ENCODE data around the gene SLC12A6. TPM values are rescaled to one million over a fixed set of nuclear protein-coding genes. Genes with fewer than 3 reads are reported as not detected.

Gene SLC12A6
- total and polyA plus RNA-seq, 2 of the 13 experiments (the other 11 are each of a cell fraction or from before 2014, with no cell fraction given): 15.2 to 30.1 TPM

DNA sequence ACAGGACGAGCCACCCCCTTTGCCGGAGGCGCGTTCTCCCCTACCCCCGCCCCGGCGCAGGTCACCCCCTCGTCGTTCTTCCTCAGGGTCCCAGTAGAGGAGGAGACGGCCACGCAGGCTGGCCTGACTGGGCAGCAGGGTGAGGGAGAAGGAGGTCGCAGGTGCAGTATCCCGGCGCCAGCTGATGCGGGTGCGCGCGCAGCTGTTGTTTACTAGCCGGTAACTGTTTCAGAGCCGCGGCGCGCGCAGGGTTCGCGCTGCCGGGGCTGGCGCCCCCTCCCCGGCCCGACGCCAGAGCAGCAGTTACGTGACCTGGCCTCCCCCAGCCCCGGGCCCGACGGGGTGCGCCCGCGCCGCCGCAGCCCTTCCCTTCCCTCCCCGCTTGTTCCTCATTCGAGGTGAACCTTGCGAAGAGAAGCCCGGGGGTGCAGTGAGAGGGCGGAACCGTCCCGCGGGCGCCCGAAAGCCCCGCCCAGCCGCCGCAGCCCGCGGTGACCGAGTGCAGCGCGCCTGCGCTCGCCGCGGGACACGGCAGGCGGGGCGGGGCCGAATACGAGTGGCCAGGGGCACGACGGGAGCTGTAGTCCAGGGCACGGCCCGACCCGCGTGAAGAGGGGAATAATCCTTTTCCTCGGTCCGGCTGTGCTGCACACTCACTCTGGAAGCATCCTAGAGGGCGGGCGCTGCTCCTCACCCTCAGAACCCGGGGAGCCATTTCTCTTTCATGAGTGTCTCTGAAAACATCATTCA, at the start of gene SLC12A6 (continued):
- TF ChIP-seq, protein P1, sequence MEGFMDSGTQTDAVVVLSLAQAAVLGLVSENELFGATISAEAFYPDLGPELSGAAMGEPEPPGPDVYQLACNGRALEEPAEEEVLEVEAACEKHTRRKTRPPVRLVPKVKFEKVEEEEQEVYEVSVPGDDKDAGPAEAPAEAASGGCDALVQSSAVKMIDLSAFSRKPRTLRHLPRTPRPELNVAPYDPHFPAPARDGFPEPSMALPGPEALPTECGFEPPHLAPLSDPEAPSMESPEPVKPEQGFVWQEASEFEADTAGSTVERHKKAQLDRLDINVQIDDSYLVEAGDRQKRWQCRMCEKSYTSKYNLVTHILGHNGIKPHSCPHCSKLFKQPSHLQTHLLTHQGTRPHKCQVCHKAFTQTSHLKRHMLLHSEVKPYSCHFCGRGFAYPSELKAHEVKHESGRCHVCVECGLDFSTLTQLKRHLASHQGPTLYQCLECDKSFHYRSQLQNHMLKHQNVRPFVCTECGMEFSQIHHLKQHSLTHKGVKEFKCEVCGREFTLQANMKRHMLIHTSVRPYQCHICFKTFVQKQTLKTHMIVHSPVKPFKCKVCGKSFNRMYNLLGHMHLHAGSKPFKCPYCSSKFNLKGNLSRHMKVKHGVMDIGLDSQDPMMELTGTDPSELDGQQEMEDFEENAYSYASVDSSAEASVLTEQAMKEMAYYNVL (CRISPR knock-in tag; IDR thresholded peaks at IDR 0.05; ENCODE audit: borderline replicate concordance): 0 out of 2 replicates have a peak, but pooled peaks have one; percentile 15
- TF ChIP-seq PHF21A (CRISPR knock-in tag; IDR thresholded peaks at IDR 0.05): peak; percentile 31; the same call in 1 of the 2 replicates
- no peak for TF ChIP-seq RNF2 (conservative IDR thresholded peaks at IDR 0.05; ENCODE audit: low read depth)
- TF ChIP-seq ZNF615 (CRISPR knock-in tag; IDR thresholded peaks at IDR 0.05; ENCODE audit: borderline replicate concordance): no peak
- TF ChIP-seq, protein P2, sequence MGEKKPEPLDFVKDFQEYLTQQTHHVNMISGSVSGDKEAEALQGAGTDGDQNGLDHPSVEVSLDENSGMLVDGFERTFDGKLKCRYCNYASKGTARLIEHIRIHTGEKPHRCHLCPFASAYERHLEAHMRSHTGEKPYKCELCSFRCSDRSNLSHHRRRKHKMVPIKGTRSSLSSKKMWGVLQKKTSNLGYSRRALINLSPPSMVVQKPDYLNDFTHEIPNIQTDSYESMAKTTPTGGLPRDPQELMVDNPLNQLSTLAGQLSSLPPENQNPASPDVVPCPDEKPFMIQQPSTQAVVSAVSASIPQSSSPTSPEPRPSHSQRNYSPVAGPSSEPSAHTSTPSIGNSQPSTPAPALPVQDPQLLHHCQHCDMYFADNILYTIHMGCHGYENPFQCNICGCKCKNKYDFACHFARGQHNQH (CRISPR knock-in tag; IDR thresholded peaks at IDR 0.05): no peak
- TF ChIP-seq SIN3A (IDR thresholded peaks at IDR 0.05; ENCODE audit: borderline replicate concordance, low read depth, low read length): peak; percentile 91; the same call in 1 of the 2 replicates
- TF ChIP-seq SCMH1 (CRISPR knock-in tag; IDR thresholded peaks at IDR 0.05; ENCODE audit: borderline replicate concordance): no peak
- TF ChIP-seq, protein P3, sequence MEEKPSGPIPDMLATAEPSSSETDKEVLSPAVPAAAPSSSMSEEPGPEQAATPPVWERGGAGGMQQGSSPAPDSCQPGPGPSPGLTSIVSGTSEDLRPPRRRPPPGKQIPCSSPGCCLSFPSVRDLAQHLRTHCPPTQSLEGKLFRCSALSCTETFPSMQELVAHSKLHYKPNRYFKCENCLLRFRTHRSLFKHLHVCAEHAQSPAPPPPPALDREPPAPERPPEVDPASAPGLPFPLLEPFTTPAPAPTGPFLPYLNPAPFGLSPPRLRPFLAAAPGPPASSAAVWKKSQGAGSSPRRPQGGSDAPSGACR (CRISPR knock-in tag; IDR thresholded peaks at IDR 0.05): no peak
- no peak for TF ChIP-seq ZNF660 (CRISPR knock-in tag; IDR thresholded peaks at IDR 0.05; ENCODE audit: borderline replicate concordance, low read depth)
- peak; percentile 56; the same call in 1 of the 2 replicates for TF ChIP-seq MEIS2 (CRISPR knock-in tag; IDR thresholded peaks at IDR 0.05)
- peak; percentile 92 for TF ChIP-seq RBFOX2 (IDR thresholded peaks at IDR 0.05; ENCODE audit: low read depth, low read length)
- TF ChIP-seq ZNF788 (CRISPR knock-in tag; IDR thresholded peaks at IDR 0.05; ENCODE audit: borderline replicate concordance): peak; percentile 57; the same call in 1 of the 2 replicates
- TF ChIP-seq BORCS8-MEF2B (CRISPR knock-in tag; IDR thresholded peaks at IDR 0.05): 0 out of 2 replicates have a peak, but pooled peaks have one; percentile 29
- no peak for TF ChIP-seq PHF5A (CRISPR knock-in tag; IDR thresholded peaks at IDR 0.05; ENCODE audit: low read depth, unreplicated experiment)
- TF ChIP-seq SUZ12 (IDR thresholded peaks at IDR 0.05; ENCODE audit: low read depth, low read length): peak; percentile 61
- no peak for TF ChIP-seq ZNF841 (CRISPR knock-in tag; IDR thresholded peaks at IDR 0.05; ENCODE audit: borderline replicate concordance)
- TF ChIP-seq, protein P4, sequence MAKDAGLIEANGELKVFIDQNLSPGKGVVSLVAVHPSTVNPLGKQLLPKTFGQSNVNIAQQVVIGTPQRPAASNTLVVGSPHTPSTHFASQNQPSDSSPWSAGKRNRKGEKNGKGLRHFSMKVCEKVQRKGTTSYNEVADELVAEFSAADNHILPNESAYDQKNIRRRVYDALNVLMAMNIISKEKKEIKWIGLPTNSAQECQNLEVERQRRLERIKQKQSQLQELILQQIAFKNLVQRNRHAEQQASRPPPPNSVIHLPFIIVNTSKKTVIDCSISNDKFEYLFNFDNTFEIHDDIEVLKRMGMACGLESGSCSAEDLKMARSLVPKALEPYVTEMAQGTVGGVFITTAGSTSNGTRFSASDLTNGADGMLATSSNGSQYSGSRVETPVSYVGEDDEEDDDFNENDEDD (CRISPR knock-in tag; IDR thresholded peaks at IDR 0.05; ENCODE audit: borderline replicate concordance): 0 out of 2 replicates have a peak, but pooled peaks have one; percentile 42
- 0 out of 2 replicates have a peak, but pooled peaks have one; percentile 35 for TF ChIP-seq HOXA5 (CRISPR knock-in tag; IDR thresholded peaks at IDR 0.05)
- TF ChIP-seq MAF1 (CRISPR knock-in tag; IDR thresholded peaks at IDR 0.05; ENCODE audit: borderline replicate concordance): no peak
- no peak for TF ChIP-seq ZNF343 (CRISPR knock-in tag; IDR thresholded peaks at IDR 0.05)
- peak; percentile 79 for TF ChIP-seq POLR2G (IDR thresholded peaks at IDR 0.05; ENCODE audit: low read depth, low read length)
- TF ChIP-seq, protein P5, sequence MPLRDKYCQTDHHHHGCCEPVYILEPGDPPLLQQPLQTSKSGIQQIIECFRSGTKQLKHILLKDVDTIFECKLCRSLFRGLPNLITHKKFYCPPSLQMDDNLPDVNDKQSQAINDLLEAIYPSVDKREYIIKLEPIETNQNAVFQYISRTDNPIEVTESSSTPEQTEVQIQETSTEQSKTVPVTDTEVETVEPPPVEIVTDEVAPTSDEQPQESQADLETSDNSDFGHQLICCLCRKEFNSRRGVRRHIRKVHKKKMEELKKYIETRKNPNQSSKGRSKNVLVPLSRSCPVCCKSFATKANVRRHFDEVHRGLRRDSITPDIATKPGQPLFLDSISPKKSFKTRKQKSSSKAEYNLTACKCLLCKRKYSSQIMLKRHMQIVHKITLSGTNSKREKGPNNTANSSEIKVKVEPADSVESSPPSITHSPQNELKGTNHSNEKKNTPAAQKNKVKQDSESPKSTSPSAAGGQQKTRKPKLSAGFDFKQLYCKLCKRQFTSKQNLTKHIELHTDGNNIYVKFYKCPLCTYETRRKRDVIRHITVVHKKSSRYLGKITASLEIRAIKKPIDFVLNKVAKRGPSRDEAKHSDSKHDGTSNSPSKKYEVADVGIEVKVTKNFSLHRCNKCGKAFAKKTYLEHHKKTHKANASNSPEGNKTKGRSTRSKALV (CRISPR knock-in tag; IDR thresholded peaks at IDR 0.05): 0 out of 2 replicates have a peak, but pooled peaks have one; percentile 20

All from HepG2 (cell line).